Astrocyte (in vitro differentiated cells and primary cell): ENCODE data around the gene KCNQ1. TPM values are rescaled to one million over a fixed set of nuclear protein-coding genes. Genes with fewer than 3 reads are reported as not detected.

Source experiments
- DNase-seq: peaks from one replicate; pipeline ENCODE4 v3.0.0-alpha.2; 2010; ENCODE audit warnings: low read depth
- FAIRE-seq: peaks from 2 replicates; lab custom pipeline; 2011; peaks lifted over from hg19 to GRCh38; lab: Jason Lieb, UNC
- H2AFZ ChIP-seq: 2 replicates; pipeline ENCODE4 v1.6.0; 2012; ENCODE audit warnings: low read depth, low read length, inconsistent platforms
- H3K27ac ChIP-seq: 2 replicates; pipeline ENCODE4 v1.5.1; 2011; ENCODE audit warnings: low read depth, low read length, inconsistent platforms
- H3K27me3 ChIP-seq: 2 replicates; pipeline ENCODE4 v1.6.0; 2011; ENCODE audit warnings: low read length, inconsistent platforms; ENCODE audit not compliant: insufficient read depth
- H3K36me3 ChIP-seq: 2 replicates; pipeline ENCODE4 v1.5.1; 2011; ENCODE audit warnings: low read length, inconsistent platforms; ENCODE audit not compliant: insufficient read depth
- H3K4me1 ChIP-seq: 2 replicates; pipeline ENCODE4 v1.5.1; 2011; ENCODE audit warnings: low read length, inconsistent platforms; ENCODE audit not compliant: insufficient read depth
- H3K4me2 ChIP-seq: 2 replicates; pipeline ENCODE4 v1.6.0; 2012; ENCODE audit warnings: low read length, inconsistent platforms
- H3K4me3 ChIP-seq: 2 replicates; pipeline ENCODE4 v1.5.1; 2011; ENCODE audit warnings: low read depth, mild to moderate bottlenecking, low read length, inconsistent platforms; ENCODE audit not compliant: insufficient read depth
- H3K79me2 ChIP-seq: 2 replicates; pipeline ENCODE4 v1.6.0; 2012; ENCODE audit warnings: mild to moderate bottlenecking, low read length, inconsistent platforms; ENCODE audit not compliant: insufficient read depth
- H3K9ac ChIP-seq: 2 replicates; pipeline ENCODE4 v1.6.0; 2012; ENCODE audit warnings: mild to moderate bottlenecking, low read length, inconsistent platforms
- H3K9me3 ChIP-seq: 2 replicates; pipeline ENCODE4 v1.5.1; 2012; ENCODE audit warnings: low read depth, mild to moderate bottlenecking, low read length, inconsistent platforms; ENCODE audit not compliant: insufficient read depth
- H4K20me1 ChIP-seq: 2 replicates; pipeline ENCODE4 v1.6.0; 2012; ENCODE audit warnings: low read length, inconsistent platforms; ENCODE audit not compliant: insufficient read depth
- H3K27ac Mint-ChIP-seq: one replicate; pipeline ENCODE4 v1.8.0; 2021; ENCODE audit warnings: mild to moderate bottlenecking, mixed read lengths; ENCODE audit not compliant: unreplicated experiment
- H3K27me3 Mint-ChIP-seq: one replicate; pipeline ENCODE4 v1.8.0; 2021; ENCODE audit warnings: low read depth, mixed read lengths; ENCODE audit not compliant: unreplicated experiment
- H3K36me3 Mint-ChIP-seq: one replicate; pipeline ENCODE4 v1.8.0; 2021; ENCODE audit warnings: low read depth, mixed read lengths; ENCODE audit not compliant: unreplicated experiment
- H3K4me1 Mint-ChIP-seq: one replicate; pipeline ENCODE4 v1.8.0; 2021; ENCODE audit warnings: low read depth, mixed read lengths; ENCODE audit not compliant: unreplicated experiment
- H3K4me3 Mint-ChIP-seq: one replicate; pipeline ENCODE4 v1.8.0; 2021; ENCODE audit warnings: mild to moderate bottlenecking, moderate library complexity, mixed read lengths; ENCODE audit not compliant: unreplicated experiment
- H3K9me3 Mint-ChIP-seq: one replicate; pipeline ENCODE4 v1.8.0; 2021; ENCODE audit warnings: mild to moderate bottlenecking, mixed read lengths; ENCODE audit not compliant: unreplicated experiment
- CTCF ChIP-seq: IDR thresholded peaks from 2 replicates; pipeline ENCODE4 v1.5.1; 2011; ENCODE audit warnings: low read depth, mild to moderate bottlenecking, inconsistent platforms, low read length, moderate library complexity; ENCODE audit not compliant: insufficient read depth
- EZH2 ChIP-seq: IDR thresholded peaks from 2 replicates; pipeline ENCODE4 v1.6.1; 2012; ENCODE audit warnings: mild to moderate bottlenecking, low read length, inconsistent platforms; ENCODE audit not compliant: insufficient read depth
- total RNA-seq: library from RNA; stranded (reverse); gene quantifications from 2 replicates; pipeline ENCODE4 v1.2.1, GENCODE V29; 2021

The KCNQ1 gene
- total RNA-seq, 1 donor from 2014 or later: not detected

GRCh38 chr11:2462986-2463765 lies 18.4 kb downstream of the KCNQ1 start:
- H3K27ac Mint-ChIP-seq: no peak overlapping the region
- H3K36me3 Mint-ChIP-seq: no peaks in the 10 kb centered on the region
- no peaks in the 10 kb centered on the region for H3K9me3 ChIP-seq
- no peaks in the 10 kb centered on the region for H3K9me3 Mint-ChIP-seq
- no peak overlapping the region for H3K4me2 ChIP-seq
- H3K27me3 Mint-ChIP-seq: peaks cover 50% of the 10 kb centered on the region
- H3K27me3 ChIP-seq: peaks cover 2% of the 10 kb centered on the region
- no peaks in the 10 kb centered on the region for H3K79me2 ChIP-seq
- no peak overlapping the region for H3K4me3 Mint-ChIP-seq
- no peak overlapping the region for H3K4me3 ChIP-seq
- H3K36me3 ChIP-seq: no peaks in the 10 kb centered on the region
- H3K27ac ChIP-seq: no peak overlapping the region
- no peak overlapping the region for H3K9ac ChIP-seq
- FAIRE-seq (no peak), DNase-seq (no peak)
- no peaks in the 10 kb centered on the region for H4K20me1 ChIP-seq
- no peaks in the 10 kb centered on the region for H3K4me1 ChIP-seq
- no peak overlapping the region for H2AFZ ChIP-seq
- no peak for TF ChIP-seq EZH2
- no peak for TF ChIP-seq CTCF
- H3K4me1 Mint-ChIP-seq: no peaks in the 10 kb centered on the region

GRCh38 chr11:2463766-2464277 lies 19.0 kb downstream of the KCNQ1 start:
- Mint-ChIP-seq H3K4me3 (no peak overlapping the region), H3K36me3 (no peaks in the 10 kb centered on the region), H3K27ac (no peak overlapping the region), H3K4me1 (no peaks in the 10 kb centered on the region), H3K27me3 (peaks cover 50% of the 10 kb centered on the region), H3K9me3 (peaks cover under 1% of the 10 kb centered on the region)
- Histone ChIP-seq H3K4me3 (no peak overlapping the region), H3K9ac (no peak overlapping the region), H3K27me3 (no peaks in the 10 kb centered on the region), H3K36me3 (no peaks in the 10 kb centered on the region), H3K4me2 (no peak overlapping the region), H3K9me3 (no peaks in the 10 kb centered on the region), H2AFZ (no peak overlapping the region), H4K20me1 (no peaks in the 10 kb centered on the region), H3K27ac (no peak overlapping the region), H3K4me1 (no peaks in the 10 kb centered on the region), H3K79me2 (no peaks in the 10 kb centered on the region)
- DNase-seq (no peak), FAIRE-seq (no peak)
- no peak for TF ChIP-seq EZH2
- no peak for TF ChIP-seq CTCF
